ENCODE measurements around the gene GBF1.

The GBF1 gene

DNA sequence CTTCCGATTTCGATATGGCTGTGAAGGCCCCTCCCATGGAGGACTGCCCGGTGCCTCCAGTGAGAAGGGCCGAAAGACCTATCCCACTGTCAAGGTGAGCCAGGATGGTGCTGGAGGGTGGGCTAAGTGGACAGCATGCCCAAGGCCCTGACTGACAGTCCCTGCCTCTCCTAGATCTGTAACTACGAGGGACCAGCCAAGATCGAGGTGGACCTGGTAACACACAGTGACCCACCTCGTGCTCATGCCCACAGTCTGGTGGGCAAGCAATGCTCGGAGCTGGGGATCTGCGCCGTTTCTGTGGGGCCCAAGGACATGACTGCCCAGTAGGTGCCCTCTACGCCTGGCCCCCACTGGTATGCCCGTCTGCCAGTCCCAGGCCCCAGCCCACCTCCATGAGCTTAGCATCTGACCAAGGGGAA lies 151.4 kb downstream of the GBF1 start:
- DNase-seq, result no peak

DNA sequence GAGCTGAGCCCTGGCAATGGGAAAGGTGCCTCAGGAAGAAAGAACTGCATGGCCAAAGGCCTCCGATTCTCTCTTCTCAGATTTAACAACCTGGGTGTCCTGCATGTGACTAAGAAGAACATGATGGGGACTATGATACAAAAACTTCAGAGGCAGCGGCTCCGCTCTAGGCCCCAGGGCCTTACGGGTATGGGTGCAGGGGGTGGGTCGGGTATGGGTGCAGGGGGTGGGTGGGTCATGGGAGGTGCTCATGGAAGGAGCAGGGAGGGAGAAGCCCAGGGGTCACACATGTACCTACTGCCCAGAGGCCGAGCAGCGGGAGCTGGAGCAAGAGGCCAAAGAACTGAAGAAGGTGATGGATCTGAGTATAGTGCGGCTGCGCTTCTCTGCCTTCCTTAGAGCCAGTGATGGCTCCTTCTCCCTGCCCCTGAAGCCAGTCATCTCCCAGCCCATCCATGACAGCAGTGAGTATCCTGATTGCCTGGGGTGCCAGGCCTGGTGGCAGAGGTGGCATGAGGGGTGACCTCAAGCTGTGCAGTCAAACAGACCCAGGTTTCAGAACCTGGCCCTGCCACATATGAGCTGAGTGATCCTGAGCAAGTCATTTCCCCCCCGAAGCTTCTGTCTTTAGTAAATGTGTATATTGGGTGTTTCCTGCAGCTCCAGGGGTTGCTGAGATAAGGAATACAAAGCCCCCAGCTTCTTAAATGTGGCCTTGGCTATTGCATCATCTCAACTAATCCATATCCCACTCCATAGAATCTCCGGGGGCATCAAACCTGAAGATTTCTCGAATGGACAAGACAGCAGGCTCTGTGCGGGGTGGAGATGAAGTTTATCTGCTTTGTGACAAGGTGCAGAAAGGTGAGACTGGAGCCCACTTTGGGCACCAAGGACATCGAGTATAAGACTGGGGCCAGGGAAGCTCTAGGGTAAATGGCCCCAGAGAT lies 152.2 kb downstream of the GBF1 start:
- no peak for DNase-seq

DNA sequence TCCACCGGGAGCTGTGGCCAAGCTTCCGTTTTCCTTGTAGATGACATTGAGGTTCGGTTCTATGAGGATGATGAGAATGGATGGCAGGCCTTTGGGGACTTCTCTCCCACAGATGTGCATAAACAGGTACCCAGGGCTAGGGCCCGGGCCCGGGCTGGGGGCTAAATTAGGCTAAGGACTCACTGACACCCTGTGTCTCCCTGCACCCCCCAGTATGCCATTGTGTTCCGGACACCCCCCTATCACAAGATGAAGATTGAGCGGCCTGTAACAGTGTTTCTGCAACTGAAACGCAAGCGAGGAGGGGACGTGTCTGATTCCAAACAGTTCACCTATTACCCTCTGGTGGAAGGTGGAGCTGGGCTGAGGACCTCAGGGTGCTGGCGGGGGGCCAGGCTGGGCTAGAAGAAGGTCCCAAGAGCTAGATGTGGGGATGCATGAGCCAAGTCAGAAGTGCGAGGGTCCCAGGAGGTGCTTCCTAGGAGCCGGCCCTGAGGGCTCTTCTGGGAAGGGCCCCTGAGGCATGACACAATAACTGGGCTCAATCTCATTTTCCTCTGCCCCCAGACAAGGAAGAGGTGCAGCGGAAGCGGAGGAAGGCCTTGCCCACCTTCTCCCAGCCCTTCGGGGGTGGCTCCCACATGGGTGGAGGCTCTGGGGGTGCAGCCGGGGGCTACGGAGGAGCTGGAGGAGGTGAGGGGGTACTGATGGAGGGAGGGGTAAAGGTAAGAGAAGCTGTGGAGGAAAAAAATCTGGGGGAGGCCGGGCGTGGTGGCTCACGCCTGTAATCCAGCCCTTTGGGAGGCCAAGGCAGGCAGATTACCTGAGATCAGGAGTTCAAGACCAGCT lies 153.1 kb downstream of the GBF1 start:
- no peak for DNase-seq

DNA sequence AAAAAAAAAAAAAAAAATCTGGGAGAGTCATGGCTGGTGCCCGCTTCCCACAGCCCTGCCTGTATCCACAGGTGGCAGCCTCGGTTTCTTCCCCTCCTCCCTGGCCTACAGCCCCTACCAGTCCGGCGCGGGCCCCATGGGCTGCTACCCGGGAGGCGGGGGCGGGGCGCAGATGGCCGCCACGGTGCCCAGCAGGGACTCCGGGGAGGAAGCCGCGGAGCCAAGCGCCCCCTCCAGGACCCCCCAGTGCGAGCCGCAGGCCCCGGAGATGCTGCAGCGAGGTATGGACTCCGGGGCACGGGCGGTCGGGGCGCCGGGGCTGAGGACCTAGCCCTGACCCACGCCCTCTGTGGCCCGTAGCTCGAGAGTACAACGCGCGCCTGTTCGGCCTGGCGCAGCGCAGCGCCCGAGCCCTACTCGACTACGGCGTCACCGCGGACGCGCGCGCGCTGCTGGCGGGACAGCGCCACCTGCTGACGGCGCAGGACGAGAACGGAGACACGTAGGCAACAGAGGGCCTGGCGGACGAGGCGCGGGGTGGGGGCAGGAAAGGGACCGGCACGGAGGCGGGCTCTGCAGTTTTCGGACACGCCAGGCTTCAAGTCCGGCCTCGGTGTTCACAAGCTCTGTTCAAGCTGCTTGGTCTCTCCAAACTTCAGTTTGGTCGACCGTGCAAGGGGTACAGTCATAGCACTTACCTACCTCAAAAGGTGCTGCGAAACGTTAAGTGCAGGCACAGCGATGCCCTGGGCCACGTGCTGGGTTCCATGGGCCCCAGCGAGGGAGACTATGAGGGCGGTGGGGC lies 154.1 kb downstream of the GBF1 start:
- DNase-seq, result peak; percentile 61

DNA sequence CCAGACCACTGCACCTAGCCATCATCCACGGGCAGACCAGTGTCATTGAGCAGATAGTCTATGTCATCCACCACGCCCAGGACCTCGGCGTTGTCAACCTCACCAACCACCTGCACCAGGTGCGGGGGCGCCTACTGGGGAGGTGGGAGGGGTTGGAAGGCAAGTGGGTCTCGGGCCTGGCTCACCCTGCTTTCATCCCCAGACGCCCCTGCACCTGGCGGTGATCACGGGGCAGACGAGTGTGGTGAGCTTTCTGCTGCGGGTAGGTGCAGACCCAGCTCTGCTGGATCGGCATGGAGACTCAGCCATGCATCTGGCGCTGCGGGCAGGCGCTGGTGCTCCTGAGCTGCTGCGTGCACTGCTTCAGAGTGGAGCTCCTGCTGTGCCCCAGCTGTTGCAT lies 154.7 kb downstream of the GBF1 start:
- DNase-seq, result peak; percentile 7

DNA sequence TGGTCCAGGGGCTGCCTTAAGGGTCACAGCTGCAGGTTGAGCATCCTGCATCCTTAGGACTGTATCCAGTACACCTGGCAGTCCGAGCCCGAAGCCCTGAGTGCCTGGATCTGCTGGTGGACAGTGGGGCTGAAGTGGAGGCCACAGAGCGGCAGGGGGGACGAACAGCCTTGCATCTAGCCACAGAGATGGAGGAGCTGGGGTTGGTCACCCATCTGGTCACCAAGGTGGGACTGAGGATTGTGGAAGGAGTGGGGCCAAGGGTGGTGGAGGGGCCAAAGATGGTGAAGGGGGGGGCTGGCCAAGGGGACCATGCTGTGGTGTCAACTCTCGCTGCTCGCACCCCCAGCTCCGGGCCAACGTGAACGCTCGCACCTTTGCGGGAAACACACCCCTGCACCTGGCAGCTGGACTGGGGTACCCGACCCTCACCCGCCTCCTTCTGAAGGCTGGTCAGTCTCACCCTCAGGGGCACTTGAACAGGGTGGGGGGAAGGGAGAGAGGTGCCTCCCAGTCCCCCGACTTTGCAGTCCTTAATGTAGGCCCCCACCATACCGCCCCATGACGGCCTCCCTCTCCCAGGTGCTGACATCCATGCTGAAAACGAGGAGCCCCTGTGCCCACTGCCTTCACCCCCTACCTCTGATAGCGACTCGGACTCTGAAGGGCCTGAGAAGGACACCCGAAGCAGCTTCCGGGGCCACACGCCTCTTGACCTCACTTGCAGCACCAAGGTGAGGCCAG lies 155.4 kb downstream of the GBF1 start:
- no peak for DNase-seq

DNA sequence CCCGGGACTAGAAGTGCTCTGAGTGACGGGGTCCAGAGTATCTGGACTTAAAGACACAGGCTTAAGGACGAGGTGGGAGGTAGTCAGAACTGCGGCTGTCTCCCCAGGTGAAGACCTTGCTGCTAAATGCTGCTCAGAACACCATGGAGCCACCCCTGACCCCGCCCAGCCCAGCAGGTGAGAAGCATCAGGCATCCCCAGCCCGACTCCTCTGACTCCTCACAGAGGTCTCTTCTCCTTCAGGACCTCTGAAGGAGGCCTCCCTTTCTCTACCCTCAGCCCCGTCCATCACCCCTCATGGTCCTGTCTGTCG lies 156.0 kb downstream of the GBF1 start:
- no peak for DNase-seq

DNA sequence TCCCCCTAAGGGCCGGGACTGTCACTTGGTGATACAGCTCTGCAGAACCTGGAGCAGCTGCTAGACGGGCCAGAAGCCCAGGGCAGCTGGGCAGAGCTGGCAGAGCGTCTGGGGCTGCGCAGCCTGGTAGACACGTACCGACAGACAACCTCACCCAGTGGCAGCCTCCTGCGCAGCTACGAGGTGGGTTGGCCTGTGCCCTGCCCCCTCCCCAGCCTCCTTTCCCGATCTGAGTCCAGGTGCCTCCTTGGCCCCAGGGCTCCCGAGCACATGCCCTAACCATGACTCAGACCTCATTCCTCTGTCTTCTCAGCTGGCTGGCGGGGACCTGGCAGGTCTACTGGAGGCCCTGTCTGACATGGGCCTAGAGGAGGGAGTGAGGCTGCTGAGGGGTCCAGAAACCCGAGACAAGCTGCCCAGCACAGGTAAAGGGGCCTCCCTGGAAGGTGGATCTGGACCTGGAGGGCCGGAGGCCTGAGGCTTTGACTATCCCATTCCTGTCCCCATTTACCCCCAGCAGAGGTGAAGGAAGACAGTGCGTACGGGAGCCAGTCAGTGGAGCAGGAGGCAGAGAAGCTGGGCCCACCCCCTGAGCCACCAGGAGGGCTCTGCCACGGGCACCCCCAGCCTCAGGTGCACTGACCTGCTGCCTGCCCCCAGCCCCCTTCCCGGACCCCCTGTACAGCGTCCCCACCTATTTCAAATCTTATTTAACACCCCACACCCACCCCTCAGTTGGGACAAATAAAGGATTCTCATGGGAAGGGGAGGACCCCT lies 156.6 kb downstream of the GBF1 start:
- DNase-seq, result no peak

DNA sequence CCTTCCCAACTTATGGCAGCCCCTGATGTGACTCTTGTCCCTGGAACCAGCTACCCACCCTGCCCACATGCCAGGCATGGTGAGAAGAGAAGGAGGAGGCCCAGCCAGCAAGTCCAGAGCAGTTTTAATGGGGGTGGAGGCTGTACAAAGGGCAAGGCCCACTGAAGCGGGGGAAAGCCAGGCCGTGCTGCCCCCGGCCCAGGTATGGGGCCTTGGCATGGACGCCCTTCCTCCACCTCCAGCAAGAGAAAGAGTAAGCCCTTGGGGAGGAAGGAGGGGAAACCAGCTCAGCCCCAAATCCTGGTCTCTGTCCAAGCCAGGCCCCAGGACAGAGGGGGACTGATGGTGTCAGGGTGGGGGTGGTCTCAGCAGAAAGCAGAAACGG lies 157.2 kb downstream of the GBF1 start:
- no peak for DNase-seq

DNA sequence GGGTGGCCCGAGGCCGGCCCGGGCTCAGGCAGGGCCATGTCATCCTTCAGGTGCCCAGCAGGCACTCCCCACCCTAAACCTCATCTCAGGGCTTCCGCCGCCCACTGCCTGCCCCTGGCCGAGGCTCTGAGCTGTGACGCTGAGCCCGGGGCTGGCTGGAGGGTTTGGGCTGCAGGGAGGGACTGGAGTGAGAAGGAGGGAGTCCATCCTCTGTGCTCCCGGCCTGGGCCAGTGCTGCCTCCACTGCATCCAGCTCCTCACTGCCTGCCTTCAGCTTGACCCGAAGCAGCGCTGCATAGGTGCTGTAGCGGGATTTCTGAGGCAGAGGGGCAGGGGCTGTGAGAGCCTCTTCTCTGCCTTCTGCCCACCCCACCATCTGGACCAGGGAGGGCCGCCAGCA lies 157.8 kb downstream of the GBF1 start:
- no peak for DNase-seq

DNA sequence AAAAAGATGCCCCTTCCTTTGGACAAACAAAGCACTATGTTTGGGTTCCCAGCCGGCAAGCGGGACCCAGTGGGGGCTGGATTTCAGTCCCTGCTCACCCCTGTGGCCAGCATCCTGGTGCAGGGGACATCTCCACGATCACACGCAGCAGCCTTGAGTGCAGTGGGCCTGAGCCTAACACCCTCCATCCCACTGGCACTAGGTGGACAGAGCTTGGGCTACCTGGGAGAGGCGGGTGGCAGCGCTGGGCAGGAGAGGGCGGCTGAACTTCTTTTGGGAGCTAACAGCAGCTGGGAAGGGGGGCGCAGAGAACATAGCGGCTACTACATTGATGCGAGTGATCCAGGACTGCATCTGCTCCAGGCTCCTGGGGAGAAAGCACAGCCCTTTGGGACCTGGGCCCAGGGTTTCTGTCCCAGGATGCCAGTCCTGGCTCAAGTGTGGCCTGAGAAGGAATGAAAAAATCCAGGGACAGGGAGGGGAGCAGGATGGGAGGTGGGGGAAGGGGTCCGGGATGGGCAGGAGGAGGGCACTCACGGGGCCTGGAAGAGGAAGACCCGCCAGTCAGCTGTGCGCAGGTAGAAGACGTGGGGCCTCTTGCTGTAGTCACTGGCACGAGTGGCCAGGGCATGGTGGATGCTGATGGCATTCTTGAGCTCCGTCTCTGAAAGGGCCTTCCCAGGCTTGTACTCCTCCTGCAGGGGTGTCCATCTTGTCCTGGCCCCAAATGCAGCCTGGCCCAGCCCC lies 159.2 kb downstream of the GBF1 start:
- DNase-seq, result no peak

DNA sequence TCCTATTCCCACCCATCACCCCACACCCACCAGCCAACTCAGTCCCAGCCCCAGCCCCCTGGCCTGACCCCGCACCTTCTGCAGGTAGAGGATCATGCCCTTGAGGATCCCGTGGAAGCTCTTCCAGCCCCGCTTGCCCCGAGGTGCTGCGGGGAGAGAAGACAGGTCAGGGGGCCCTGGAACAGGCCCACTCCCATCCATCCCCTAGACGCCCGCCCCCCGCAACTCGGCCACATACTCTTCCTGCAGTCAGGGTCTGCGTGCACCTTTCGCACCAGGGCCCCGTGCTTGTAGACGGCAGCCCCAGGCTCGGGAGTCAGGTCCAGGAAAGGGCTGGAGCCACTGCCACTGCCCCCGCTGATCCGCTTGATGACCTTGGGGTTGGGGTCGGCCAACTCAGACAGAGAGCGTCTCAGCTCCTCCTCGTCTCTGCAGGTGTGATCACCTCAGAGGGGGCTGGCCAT lies 159.8 kb downstream of the GBF1 start:
- no peak for DNase-seq

DNA sequence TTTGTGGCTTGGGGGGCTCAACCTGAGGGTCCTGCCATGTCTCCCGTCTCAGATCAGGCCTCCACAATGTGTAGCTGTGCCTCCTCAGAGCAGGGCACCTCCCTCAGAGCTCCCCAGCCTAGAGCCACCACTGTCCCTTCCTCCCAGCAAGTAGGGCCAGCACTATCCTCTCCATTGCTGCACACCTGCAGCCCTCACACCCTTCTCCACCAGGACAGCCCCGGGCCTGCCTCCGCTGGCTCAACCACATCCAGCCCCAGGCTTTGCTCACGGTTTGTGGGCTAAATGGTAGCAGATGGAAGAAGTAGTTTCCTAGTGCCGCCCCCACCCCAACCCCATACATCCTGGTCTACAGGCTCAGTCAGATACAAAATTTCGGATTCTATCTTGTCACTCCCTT lies 160.3 kb downstream of the GBF1 start:
- DNase-seq, result no peak

DNA sequence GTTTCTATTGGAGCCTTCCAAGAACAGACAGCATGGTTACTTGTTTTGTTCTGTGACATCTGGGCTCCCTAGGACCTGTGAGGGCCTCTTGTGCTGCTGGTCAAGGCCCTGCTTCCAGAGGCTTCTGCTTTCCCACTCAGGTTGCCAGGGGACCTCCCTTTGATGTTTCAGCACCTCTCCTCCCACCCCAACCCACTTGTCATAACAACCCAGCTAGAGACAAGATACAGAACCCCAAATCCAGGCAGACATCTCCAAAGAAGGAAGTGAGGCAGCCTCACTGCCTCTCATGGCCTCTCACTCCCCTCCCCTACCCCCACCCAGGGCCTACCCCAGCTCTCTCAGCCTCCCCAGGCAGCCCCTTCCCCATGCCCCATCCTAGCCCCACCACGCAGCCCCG lies 161.5 kb downstream of the GBF1 start:
- no peak for DNase-seq

DNA sequence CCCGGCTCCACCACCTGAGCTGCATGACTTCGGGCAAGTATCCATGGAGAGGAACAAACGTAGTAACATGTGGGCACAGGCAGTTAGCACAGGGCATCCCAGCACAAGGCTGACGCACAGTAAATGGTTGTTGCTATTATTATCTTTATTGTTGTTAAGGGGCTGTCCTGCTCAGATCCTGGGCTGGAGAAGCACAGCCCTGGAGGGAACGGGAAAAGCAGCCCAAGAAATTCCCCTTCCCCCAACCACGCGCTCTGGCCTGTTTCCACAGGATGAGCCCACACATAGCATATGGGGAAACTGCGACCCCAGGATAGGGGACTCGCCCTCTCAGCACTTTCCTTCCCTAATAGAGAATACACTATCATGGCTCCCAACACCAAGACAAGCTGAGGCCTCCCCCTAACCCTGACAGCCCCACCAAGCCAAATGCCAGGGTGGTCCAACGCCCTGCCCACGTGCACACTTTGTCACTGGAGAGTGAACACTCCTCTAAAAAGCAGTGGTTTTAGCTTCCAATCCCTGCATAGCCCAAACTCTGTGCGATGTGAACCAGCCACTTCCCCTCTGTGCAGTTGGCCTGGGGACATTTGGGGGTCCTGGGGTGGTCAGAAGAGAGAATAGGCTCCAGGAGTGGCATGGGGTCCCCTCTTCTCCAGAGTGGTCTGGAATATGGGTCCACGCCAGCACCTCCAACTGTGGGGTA lies 162.2 kb downstream of the GBF1 start:
- DNase-seq, result no peak

DNA sequence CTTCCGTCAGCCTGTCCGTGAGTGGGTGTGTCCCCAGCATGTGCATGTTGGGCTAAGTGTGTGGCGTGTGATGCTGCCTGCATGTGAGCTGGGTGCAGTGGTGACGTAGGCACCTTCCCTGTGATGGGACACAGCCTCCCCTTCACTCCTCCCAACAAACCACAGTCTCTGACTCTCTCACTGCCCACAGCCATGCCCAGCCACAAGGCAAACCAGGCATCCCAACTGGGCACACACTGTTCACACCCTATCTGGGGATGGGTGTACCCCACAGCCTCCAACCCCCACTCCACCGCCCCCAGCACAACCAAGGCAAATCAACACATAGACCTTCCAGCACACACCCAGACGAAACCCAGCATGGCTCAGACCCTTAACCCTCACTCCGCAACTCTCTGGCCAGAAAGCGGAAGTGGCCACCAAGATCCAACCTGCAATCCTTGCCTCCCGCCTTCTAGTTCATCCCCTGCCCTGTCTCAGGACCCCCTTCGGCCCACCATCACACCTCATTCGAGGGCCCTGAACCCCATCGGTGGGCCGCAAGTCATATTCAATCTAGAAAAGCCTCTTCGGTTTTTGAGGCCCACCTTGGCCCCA lies 162.9 kb downstream of the GBF1 start:
- DNase-seq, result no peak

DNA sequence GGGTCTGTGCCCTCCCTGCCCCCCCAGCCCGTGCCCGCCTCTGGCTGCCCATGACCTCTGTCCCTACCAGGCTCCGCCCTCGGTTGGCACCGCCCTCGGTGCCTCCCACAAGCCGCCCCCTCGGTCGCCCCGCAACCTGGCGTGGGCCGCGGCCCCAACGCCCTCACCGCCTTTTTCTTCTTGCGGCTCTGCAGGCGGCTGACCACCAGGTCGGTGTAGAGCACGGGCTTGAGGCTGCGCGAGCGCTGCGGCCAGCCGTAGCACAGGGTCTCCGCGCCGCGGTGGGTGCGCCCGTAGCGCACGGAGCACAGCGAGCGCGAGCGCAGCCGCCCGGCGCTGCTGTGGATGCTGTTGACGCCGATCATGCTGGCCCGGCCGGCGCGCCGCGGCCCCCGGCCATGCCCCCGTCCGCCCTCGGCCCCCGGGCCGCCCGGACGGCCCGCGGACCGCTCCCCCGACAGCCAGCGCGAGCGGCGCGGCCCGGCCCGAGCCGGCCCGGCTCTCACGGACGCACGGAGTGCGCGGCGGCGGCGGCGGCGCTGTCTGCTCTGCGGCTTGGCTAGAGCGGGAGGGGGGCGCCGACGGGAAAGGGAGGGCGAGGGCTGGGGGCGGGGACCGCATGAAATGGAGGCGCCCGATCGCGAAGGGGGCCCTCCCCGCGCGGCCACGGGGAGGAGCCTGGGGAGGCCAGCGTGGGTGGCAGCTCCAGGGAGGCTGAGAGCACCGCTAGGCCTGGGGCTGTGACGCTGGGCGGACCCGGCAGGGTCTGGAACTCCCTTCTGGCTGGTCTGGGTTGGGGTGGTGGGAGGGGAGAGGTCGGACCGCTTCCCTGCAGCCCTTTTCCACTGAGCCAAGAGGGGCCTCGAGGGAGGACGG lies 163.6 kb downstream of the GBF1 start:
- peak; percentile 7 for DNase-seq

DNA sequence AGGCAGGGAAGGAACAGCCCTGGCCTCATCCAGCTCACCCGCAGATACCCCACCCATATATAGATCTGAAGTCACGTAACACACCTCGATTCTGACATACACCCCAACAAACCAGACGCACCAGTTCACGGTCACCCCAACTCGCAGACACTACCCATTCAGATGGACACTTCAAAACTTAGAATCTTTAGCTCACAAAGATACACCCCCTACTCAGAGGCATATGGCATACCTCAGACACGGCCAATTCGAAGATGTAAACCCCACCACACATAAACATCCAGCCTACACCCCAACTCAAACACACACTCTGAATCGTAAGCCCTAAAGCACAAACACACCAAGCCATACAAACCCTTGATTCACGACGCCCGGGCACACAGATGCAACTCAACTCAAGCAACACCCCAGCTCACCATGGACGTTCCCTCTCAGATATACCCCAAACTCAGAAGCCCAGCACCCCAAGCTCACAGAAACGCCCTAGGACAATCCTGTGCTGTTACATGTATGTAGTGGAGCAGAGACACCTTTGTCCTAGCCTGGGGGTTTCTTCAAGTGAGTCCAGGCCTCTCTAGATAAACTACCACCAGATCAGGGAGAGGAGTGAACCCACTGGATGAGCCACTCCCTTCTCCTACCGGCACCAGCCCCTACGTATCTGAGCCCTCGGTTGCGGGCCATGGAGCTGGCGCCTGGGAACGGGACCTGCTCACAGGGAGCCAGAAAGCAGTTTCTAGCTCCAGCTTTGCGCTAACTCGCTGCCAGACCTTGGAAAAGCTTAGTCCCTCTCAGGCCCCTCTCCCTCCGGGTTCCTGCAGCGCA lies 164.5 kb downstream of the GBF1 start:
- no peak for DNase-seq

Data from DMS79 treated with DMSO at 0.1 percent for 48 hours (cell line).